Dermis blood vessel endothelial cell (primary cell): ENCODE results near the gene PRSS27. TPM values are rescaled to one million over a fixed set of nuclear protein-coding genes. Genes with fewer than 3 reads are reported as not detected.

Experiments used
- DNase-seq: peaks from one replicate; pipeline ENCODE4 v3.0.0; 2010
- total RNA-seq: library from RNA; depleted of rRNA; stranded (reverse); fragments of >200 nt; gene quantifications from 2 replicates; pipeline ENCODE4 v1.2.3, GENCODE V29; 2014

The PRSS27 gene
- total RNA-seq, 1 donor from 2014 or later: 0.51 TPM

DNA sequence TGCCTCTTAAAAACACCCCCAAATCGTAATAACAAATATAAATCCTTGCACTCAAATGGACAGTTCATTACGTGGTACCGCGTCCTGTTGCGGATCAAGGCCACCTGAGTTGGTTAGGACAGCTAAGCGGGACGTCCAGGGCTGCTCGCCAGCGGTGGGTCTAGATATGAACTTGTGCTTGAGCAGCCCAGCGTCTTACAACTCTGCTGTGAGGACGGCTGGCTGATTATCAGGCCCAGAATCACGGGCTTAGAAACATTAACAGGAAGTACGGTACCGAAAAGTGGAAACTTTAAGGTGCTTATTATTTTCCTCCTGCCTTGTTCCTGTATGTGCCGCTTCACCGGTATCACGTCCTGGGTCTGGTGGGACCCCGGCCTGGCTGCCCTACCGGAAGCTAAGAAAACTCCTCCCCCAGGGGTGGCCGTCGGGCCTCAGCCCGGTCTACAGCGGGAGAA lies 31.6 kb upstream of the PRSS27 start:
- no peak for DNase-seq

GRCh38 chr16:2749936-2750335 lies 29.9 kb upstream of the PRSS27 start:
- DNase-seq: no peak

DNA sequence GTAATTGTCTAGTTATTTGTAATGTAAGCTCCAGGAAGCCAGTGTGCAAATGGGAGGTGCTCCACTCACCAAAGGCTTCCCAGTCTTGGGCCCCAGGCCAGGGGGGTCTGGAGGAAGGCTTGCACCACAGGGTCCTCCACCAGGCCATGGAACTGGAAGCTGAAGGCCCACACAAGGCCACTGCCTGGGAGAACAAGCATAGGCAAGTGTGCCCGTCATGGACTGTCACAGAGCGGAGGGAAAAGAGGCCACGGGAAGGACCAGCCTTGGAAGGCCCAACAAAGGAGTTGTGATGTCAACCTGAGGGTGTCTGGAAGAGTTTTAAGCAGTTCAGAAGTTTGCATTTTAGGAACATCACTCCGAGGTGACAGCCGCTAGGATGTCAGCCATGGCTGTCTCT lies 29.5 kb upstream of the PRSS27 start:
- no peak for DNase-seq

GRCh38 chr16:2748757-2749455 lies 28.9 kb upstream of the PRSS27 start:
- no peak for DNase-seq

DNA sequence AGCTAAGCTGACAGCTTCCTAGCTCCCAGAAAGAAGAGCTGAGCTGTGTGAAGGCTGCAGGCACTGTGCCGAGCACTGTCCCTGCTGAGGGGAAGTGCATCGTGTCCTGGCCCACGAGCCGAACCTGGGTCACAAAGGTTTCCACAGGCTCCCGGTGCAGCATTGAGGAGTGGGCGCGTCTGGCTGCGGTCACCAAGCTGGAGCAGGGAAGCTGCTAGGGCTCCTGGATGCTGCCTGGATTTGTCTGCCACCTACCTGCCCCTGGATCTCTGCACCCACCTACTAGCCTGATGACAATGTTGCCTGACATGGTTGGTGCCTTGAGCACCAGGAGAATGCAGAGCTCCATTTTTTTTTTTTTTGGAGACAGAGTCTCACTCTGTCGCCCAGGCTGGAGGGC lies 25.9 kb upstream of the PRSS27 start:
- no peak for DNase-seq

- no peak for DNase-seq
These were observed 25.3 kb upstream of the PRSS27 start for GRCh38 chr16:2745116-2745890.

DNA sequence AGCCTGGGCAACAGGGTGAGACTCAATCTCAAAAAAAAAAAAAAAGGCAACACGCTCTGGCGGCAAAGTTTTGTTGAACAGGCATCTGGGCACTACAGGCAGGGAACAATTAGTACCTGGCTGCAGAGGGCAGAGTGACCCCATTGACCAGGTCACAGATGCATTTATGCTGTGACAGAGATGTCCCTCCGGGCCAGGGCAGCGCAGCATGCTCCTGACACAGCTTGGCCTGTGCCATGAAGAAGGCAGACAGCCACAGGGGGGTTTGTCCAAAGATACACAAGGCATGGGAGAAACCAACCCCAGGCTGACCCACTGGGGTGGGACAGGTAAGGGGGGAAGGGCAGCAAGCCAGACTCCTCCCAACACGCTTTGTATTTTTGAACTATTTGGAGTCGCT lies 24.7 kb upstream of the PRSS27 start:
- DNase-seq: no peak

DNA sequence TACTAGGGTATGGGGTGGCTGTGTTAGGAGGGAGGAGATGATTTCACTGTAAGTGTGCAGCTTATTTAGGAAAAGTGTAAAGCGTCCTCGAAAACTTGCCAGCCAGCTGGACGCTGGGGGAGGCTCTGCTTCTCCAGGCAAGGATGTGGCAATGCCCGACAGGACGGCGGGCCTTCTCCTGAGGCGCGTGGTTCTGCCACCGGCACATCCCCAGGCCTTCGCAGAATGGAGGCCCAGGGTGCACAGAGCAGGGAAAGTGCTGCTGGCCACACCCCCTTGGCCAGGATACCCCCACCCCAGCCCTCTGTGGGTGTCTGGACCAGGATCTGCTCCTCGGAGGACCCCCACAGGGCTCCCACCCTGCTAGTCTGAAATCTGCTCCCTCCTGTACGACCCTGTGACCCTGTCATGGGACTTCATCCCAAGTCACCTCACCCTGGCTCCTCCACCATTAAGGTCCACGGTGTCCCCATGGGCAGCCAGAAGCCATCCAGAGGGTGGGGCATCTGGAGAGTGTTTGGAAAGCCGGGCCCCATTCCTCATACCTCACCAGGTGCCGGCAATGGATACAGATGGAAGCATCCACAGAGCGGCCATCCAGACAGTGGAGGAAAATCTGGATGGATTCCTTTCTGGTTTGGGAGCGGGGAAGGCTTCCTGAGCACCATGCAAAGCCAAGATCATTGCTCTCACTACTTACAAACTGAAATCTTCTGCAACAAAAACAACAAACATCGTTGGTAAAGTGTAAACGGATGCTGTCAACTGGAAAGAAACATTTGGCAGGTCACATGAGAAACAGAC lies 23.2 kb upstream of the PRSS27 start:
- no peak for DNase-seq

DNA sequence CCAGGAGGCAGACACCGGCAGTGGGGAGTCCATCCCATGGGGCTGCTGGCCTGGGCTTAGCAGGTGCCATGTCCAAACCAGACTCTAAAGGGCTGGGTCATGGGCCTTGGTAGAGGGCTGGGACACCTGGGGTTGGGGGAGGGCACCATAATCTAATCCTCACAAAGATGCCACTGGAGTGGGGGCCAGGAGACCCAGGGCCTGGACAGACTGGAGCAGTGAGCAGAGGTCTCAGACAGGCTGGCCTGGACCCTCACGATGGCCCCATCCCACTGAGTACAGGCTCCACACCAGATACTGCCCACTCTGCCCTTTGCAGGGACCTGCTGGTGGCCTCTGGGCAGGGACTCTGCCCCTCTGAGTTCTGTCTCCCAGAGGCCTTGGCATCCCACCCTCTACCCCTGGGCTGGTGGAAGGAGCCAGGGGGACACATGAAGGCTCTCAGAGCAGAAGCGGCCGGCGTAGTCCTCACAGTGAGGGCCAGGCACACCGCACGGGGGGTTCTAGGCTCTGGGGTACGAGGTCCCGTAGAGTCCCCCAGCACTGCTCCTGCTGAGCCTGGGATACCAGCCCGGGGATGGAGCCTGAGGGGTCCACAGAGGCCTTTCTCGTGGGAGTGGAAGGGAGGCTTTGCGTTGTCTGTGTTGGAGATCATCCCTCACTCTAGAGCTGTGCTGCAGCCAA lies 22.4 kb upstream of the PRSS27 start:
- DNase-seq: no peak

- no peak for DNase-seq
These were observed 21.1 kb upstream of the PRSS27 start for GRCh38 chr16:2741168-2741567.

GRCh38 chr16:2740476-2740875 lies 20.5 kb upstream of the PRSS27 start:
- DNase-seq: no peak

- no peak for DNase-seq
These were observed 19.8 kb upstream of the PRSS27 start for GRCh38 chr16:2739625-2740430.

- DNase-seq: no peak
These were observed 18.6 kb upstream of the PRSS27 start for GRCh38 chr16:2738615-2739014.

DNA sequence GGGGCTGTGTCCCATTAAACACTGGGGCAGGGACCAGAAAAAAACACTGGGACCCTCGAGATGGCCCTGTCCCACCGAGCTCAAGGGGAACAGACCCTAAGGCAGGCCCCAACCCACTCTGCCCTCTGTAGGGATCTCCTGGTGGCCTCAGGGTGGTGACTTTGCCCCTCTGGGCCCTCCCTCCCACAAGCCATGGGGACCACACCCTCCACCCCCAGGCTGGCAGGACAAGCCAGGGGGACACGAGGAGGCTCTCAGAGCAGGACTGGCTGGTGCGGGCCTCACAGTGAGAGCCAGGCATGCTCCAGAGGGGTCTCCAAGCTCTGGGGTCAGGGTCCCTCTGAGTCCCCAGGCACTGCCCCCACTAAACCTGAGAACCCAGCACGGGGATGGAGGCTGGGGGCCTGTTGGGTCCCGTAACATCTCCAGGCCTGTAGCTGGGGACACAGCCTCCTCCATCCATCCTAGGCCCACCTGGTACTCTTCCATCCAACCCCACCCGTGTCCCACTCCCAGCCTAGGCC lies 17.9 kb upstream of the PRSS27 start:
- DNase-seq: no peak

- no peak for DNase-seq
These were observed 17.2 kb upstream of the PRSS27 start for GRCh38 chr16:2737238-2737605.

GRCh38 chr16:2736476-2737237 lies 16.6 kb upstream of the PRSS27 start:
- no peak for DNase-seq

DNA sequence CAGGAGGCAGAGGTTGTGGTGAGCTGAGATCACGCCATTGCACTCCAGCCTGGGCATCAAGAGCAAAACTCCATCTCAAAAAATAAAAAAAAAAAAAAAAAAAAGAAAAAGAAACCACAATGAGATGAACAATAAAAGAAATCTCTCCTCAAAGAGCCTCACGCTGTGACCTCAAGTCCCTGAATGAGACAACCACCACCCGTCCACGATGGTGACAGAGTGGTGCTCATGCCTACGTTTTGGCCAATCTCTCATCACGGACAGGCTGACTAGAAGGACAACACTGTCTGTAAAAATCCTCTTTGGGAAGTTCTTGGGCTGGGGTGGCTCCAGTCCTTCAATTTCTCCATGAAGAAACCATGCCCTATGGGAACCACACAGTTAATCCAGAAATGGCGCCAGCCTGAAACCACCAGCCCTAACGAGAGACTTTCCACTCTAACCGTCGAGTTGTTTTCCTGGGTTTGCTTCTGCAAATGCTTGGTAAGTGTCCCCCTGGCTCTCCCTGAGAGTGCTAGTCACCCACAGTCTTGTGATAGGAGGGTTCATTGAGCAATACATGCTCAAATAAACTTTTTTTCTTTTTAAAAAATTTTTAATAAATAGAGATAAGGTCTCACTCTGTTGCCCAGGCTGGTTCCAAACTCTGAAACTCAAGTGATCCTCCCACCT lies 15.0 kb upstream of the PRSS27 start:
- DNase-seq: no peak

- no peak for DNase-seq
These were observed 8.0 kb upstream of the PRSS27 start for GRCh38 chr16:2728034-2728433.

DNA sequence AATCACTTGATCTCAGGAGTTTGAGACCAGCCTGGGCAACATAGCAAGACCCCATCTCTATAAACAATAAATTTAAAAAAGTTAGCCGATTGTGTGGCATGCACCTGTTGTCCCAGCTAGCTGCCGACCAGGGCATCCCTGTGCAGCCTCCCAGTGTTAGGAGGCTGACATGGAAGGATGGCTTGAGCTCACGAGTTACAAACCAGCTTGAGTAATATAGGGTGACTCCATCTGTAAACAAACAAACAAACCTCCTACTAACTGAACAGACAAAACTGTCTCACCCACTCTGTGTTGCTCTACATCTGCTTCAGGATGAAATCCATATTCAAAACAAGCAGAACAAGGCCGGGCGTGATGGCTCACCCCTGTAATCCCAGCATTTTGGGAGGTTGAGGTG lies 6.9 kb upstream of the PRSS27 start:
- DNase-seq: no peak

- DNase-seq: no peak
These were observed 4.9 kb upstream of the PRSS27 start for GRCh38 chr16:2724816-2725348.
